Smooth muscle cell (in vitro differentiated cells): Measurements from ENCODE around the gene YTHDF1. TPM values are rescaled to one million over a fixed set of nuclear protein-coding genes. Genes with fewer than 3 reads are reported as not detected.

ENCODE experiments used
- DNase-seq: peaks from one replicate; lab custom pipeline; 2025; ENCODE audit not compliant: unreplicated experiment; lab: John Stamatoyannopoulos, UW
- H2AFZ ChIP-seq: fragments of 200-600 bp; sonication (generic); 2 replicates; pipeline ENCODE4 v1.6.0; 2016; ENCODE audit warnings: antibody characterized with exemption, low read depth, mild to moderate bottlenecking
- H3F3A ChIP-seq: fragments of 200-600 bp; sonication (generic); 2 replicates; pipeline ENCODE4 v1.6.0; 2017; ENCODE audit warnings: antibody characterized with exemption, low read depth
- H3K27ac ChIP-seq: fragments of 200-600 bp; sonication (generic); 2 replicates; pipeline ENCODE4 v1.5.1; 2016; ENCODE audit warnings: low read depth, mild to moderate bottlenecking
- H3K27me3 ChIP-seq: fragments of 200-600 bp; sonication (generic); 2 replicates; pipeline ENCODE4 v1.6.1; 2016; ENCODE audit warnings: low read depth, mild to moderate bottlenecking
- H3K36me3 ChIP-seq: fragments of 200-600 bp; sonication (generic); 2 replicates; pipeline ENCODE4 v1.5.1; 2016; ENCODE audit warnings: low read depth
- H3K4me1 ChIP-seq: fragments of 200-600 bp; sonication (generic); 2 replicates; pipeline ENCODE4 v1.5.1; 2016; ENCODE audit warnings: low read depth
- H3K4me2 ChIP-seq: fragments of 200-600 bp; sonication (generic); 2 replicates; pipeline ENCODE4 v1.6.0; 2016; ENCODE audit warnings: mild to moderate bottlenecking
- H3K4me3 ChIP-seq: fragments of 200-600 bp; sonication (generic); 2 replicates; pipeline ENCODE4 v1.5.1; 2016; ENCODE audit warnings: mild to moderate bottlenecking
- H3K79me2 ChIP-seq: fragments of 200-600 bp; sonication (generic); 2 replicates; pipeline ENCODE4 v1.6.0; 2016; ENCODE audit warnings: low read depth, mild to moderate bottlenecking
- H3K9ac ChIP-seq: fragments of 200-600 bp; sonication (generic); 2 replicates; pipeline ENCODE4 v1.6.0; 2016; ENCODE audit warnings: low read depth
- H3K9me3 ChIP-seq: fragments of 200-600 bp; sonication (generic); replicated peaks from 2 replicates; pipeline ENCODE4 v1.5.1; 2016; ENCODE audit warnings: low read depth
- H4K20me1 ChIP-seq: fragments of 200-600 bp; sonication (generic); 2 replicates; pipeline ENCODE4 v1.6.0; 2016; ENCODE audit warnings: low read depth
- WGBS: methylation state at CpG from one replicate; pipeline ENCODE4 v1.1.7; 2016; ENCODE audit warnings: low lambda C conversion rate; 5-methylcytosine and 5-hydroxymethylcytosine counted together
- polyA plus RNA-seq: library from polyadenylated mRNA; unstranded; fragments of >200 nt; fragmentation: Nextera tagmentation; extraction: Ambion mirVana; gene quantifications from 2 replicates; pipeline ENCODE4 v1.2.1, GENCODE V29; 2016
- total RNA-seq: library from RNA; depleted of rRNA; stranded (reverse); fragments of >200 nt; gene quantifications from 2 replicates; pipeline ENCODE4 v1.2.3, GENCODE V29; 2014
- TF ChIP-seq, protein P1 (sequence below): fragments of 200-600 bp; sonication (generic); IDR thresholded peaks from 2 replicates; pipeline ENCODE4 v1.5.1; 2017; ENCODE audit warnings: borderline replicate concordance, mild to moderate bottlenecking, antibody characterized with exemption; ENCODE audit not compliant: insufficient read depth, poor library complexity, severe bottlenecking

YTHDF1 gene
- total and polyA plus RNA-seq, 2 experiments from 2014 or later: 28.2 to 35.8 TPM

DNA sequence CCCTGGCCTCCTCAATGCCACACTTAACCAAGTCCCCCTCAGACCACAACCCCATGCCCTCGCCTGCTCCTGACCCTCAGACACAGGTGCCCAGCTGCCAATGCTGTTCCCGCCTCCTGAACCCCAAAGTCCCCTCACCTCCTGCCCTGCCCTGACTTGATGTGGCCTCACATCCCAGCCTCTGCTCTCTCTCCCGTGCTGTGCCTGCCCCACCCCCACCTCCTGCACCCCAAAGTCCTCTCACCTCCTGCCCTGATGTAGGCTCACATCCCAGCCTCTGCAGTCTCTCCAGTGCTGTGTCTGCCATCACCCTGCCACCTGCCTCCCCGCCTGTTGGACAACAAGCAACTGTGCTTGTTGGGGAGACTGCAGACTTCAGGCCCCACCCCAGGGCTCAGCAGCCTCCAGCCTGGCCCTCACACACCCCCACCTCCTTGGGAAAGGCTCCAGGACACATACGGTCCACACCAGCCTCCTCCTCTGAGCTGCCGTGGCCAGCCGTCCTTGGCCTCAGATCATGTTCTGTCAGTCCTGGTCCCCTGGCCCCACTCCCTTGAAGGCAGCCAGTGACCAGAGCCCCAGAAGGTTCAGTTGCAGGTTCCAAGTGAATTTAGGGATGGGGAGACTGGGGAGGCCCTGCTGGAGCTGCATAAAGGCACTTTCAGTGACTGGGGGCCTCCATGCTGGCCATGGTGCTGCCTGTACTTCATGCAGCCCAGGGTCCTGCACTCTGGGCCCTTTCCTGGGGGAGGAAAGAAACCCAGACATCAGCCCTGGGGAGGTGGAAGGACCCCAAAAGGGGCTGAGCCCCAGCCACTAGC lies 28.4 kb downstream of the YTHDF1 start:
- Histone ChIP-seq H3K4me1 (no peaks in the 10 kb centered on the region), H4K20me1 (no peaks in the 10 kb centered on the region), H3K9me3 (no peaks in the 10 kb centered on the region), H3K27ac (no peak overlapping the region), H3K4me2 (no peak overlapping the region), H2AFZ (no peak overlapping the region), H3K79me2 (no peaks in the 10 kb centered on the region), H3K36me3 (no peaks in the 10 kb centered on the region), H3F3A (no peaks in the 10 kb centered on the region), H3K4me3 (no peak overlapping the region), H3K9ac (no peak overlapping the region), H3K27me3 (peaks cover 4% of the 10 kb centered on the region)
- TF ChIP-seq, protein P1, sequence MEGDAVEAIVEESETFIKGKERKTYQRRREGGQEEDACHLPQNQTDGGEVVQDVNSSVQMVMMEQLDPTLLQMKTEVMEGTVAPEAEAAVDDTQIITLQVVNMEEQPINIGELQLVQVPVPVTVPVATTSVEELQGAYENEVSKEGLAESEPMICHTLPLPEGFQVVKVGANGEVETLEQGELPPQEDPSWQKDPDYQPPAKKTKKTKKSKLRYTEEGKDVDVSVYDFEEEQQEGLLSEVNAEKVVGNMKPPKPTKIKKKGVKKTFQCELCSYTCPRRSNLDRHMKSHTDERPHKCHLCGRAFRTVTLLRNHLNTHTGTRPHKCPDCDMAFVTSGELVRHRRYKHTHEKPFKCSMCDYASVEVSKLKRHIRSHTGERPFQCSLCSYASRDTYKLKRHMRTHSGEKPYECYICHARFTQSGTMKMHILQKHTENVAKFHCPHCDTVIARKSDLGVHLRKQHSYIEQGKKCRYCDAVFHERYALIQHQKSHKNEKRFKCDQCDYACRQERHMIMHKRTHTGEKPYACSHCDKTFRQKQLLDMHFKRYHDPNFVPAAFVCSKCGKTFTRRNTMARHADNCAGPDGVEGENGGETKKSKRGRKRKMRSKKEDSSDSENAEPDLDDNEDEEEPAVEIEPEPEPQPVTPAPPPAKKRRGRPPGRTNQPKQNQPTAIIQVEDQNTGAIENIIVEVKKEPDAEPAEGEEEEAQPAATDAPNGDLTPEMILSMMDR: no peak
- 79% methylated on average over 7 of the region's 7 CpGs for WGBS
- DNase-seq: no peak

- Histone ChIP-seq H3K9ac (no peak overlapping the region), H3K4me1 (no peaks in the 10 kb centered on the region), H3K4me3 (no peak overlapping the region), H3K36me3 (no peaks in the 10 kb centered on the region), H4K20me1 (no peaks in the 10 kb centered on the region), H3K79me2 (no peaks in the 10 kb centered on the region), H3F3A (no peaks in the 10 kb centered on the region), H3K27ac (no peak overlapping the region), H3K4me2 (no peak overlapping the region), H2AFZ (no peak overlapping the region), H3K27me3 (peaks cover 4% of the 10 kb centered on the region), H3K9me3 (no peaks in the 10 kb centered on the region)
- 87% methylated on average over 8 of the region's 8 CpGs for WGBS
- no peak for DNase-seq
- TF ChIP-seq, protein P1: no peak
Observed at GRCh38 chr20:63186528-63187316, 29.2 kb downstream of the YTHDF1 start.

GRCh38 chr20:63186084-63186483 lies 29.8 kb downstream of the YTHDF1 start:
- H2AFZ ChIP-seq: no peak overlapping the region
- no peaks in the 10 kb centered on the region for H3K9me3 ChIP-seq
- no peaks in the 10 kb centered on the region for H3K79me2 ChIP-seq
- no peak for DNase-seq
- no peaks in the 10 kb centered on the region for H3K4me1 ChIP-seq
- no peaks in the 10 kb centered on the region for H3K36me3 ChIP-seq
- WGBS: 82% methylated on average over 8 of the region's 8 CpGs
- no peak overlapping the region for H3K9ac ChIP-seq
- H4K20me1 ChIP-seq: no peaks in the 10 kb centered on the region
- no peak overlapping the region for H3K4me2 ChIP-seq
- peaks cover 9% of the 10 kb centered on the region for H3K27me3 ChIP-seq
- no peak overlapping the region for H3K4me3 ChIP-seq
- H3F3A ChIP-seq: no peaks in the 10 kb centered on the region
- H3K27ac ChIP-seq: no peak overlapping the region
- TF ChIP-seq, protein P1: no peak
